Activated naive CD4-positive, alpha-beta T cell treated with anti-CD3 and anti-CD28 coated beads, Interleukin-2, amount 10 ng/mL, durations not matched to agents 7 days and 5 days (primary cell): Measurements from ENCODE around the gene PAM16.

Experiments
- CTCF ChIA-PET: fragments of 350-600 bp; sonication (Branson Sonifier 250); formaldehyde crosslinking; loops from one replicate; lab custom pipeline; 2021; ENCODE audit warnings: antibody characterized with exemption; lab: Charles Lee
- DNase-seq: peaks from one replicate; pipeline ENCODE4 v3.0.0-alpha.2; 2020
- H3K27ac Mint-ChIP-seq: one replicate; pipeline ENCODE4 v1.8.0; 2021; ENCODE audit warnings: mild to moderate bottlenecking, moderate library complexity, mixed read lengths
- H3K27me3 Mint-ChIP-seq: one replicate; pipeline ENCODE4 v1.8.0; 2021; ENCODE audit warnings: mild to moderate bottlenecking, mixed read lengths
- H3K36me3 Mint-ChIP-seq: one replicate; pipeline ENCODE4 v1.8.0; 2021; ENCODE audit warnings: mixed read lengths
- H3K4me1 Mint-ChIP-seq: one replicate; pipeline ENCODE4 v1.8.0; 2021; ENCODE audit warnings: mixed read lengths
- H3K4me3 Mint-ChIP-seq: one replicate; pipeline ENCODE4 v1.8.0; 2021; ENCODE audit warnings: mild to moderate bottlenecking, moderate library complexity, mixed read lengths
- H3K9me3 Mint-ChIP-seq: one replicate; pipeline ENCODE4 v1.8.0; 2021; ENCODE audit warnings: mixed read lengths

The PAM16 gene

GRCh38 chr16:4323071-4323844 is 27.9 kb downstream of the PAM16 start:
- H3K36me3 Mint-ChIP-seq, result no peaks in the 10 kb centered on the region
- H3K27ac Mint-ChIP-seq, result no peak overlapping the region
- no peak for DNase-seq
- H3K27me3 Mint-ChIP-seq, result peaks cover 58% of the 10 kb centered on the region
- CTCF ChIA-PET, result interaction anchor here (0.6 kb wide), 1 partner anchor 12 kb away, joined by 3 read pairs; no protein-coding TSS in a partner anchor
- no peaks in the 10 kb centered on the region for H3K9me3 Mint-ChIP-seq
- no peak overlapping the region for H3K4me3 Mint-ChIP-seq
- peaks cover 10% of the 10 kb centered on the region for H3K4me1 Mint-ChIP-seq

GRCh38 chr16:4322121-4323052 is 28.7 kb downstream of the PAM16 start:
- CTCF ChIA-PET, result interaction anchor here (1.5 kb wide), 1 partner anchor 8 kb away, joined by 7 read pairs; no protein-coding TSS in a partner anchor
- H3K4me1 Mint-ChIP-seq, result peaks cover 10% of the 10 kb centered on the region
- H3K27ac Mint-ChIP-seq, result no peak overlapping the region
- H3K4me3 Mint-ChIP-seq, result no peak overlapping the region
- H3K36me3 Mint-ChIP-seq, result no peaks in the 10 kb centered on the region
- H3K27me3 Mint-ChIP-seq, result peaks cover 60% of the 10 kb centered on the region
- no peak for DNase-seq
- H3K9me3 Mint-ChIP-seq, result no peaks in the 10 kb centered on the region

DNA sequence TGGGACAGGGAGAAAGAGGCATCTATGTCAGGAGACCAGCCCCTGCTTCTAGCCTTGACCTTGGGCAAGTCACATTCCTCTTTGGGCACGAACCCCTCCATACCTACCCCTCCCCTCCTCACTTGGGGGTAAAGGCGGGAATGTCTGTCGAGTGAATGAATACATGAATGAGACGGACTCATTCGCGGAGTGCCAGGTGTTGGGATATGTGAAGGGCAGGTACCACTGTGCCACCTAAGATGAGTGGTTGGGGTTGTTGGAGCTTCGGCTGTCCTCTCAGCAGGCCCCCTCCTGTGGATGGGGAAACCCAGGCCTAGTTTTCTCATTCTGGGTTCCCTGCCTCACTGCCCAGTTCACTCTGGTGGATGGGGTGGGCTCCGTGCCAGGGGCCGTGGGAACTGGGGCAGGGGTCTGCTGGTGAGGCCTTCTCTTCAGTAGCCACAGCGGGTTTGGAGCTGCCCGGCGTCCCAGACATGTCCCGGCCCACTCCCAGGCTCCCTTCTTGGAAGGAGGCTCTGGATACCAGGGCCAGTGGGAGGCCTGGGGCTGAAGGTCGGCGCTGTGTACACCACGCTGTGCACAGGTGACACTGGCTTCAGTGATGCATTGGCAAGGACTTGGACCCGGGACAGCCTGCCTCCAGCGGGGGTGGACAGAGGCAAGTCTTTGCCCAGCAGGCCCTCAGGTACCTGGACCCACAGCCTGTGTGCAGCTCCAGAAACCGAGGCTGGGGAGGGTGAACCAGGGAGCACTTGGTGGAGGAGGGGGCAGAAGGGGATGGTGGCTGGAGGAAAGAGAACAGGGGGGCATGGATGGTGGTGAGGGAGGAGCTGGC is 29.6 kb downstream of the PAM16 start:
- H3K36me3 Mint-ChIP-seq, result no peaks in the 10 kb centered on the region
- CTCF ChIA-PET, result interaction anchor here (1.5 kb wide), 1 partner anchor 9 kb away, joined by 7 read pairs; no protein-coding TSS in a partner anchor
- H3K27me3 Mint-ChIP-seq, result peaks cover 61% of the 10 kb centered on the region
- no peaks in the 10 kb centered on the region for H3K9me3 Mint-ChIP-seq
- no peak for DNase-seq
- peaks cover 10% of the 10 kb centered on the region for H3K4me1 Mint-ChIP-seq
- H3K4me3 Mint-ChIP-seq, result no peak overlapping the region
- no peak overlapping the region for H3K27ac Mint-ChIP-seq

DNA sequence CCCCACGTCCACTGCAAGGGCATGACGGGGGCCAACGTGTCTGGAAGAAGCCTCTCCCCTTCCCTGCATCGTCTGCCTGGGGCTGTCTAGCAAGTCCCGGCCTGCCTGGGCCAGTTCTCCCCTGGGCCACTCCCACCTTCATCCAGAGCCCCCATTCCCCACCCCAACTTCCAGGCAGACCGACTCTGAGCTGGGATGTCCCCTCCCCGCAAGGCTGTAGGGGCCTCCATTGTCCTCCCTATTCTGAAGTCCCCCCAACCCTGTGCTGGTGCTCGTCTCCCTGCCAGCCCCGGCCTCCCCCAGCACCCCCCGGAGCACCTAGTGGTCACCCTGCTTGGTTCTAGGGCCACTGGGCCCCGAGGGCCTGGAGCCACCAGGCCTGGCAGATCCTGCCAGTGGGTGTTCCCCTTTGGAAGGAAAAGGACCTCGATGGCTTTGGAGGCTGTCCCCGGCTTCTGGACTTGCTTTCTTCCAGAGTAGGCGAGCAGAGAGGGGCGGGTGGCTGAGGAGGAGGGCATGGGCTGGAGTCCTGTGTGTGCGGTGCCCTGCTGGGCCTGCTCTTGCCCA is 30.5 kb downstream of the PAM16 start:
- Mint-ChIP-seq H3K4me1 (peaks cover 7% of the 10 kb centered on the region), H3K9me3 (no peaks in the 10 kb centered on the region), H3K27ac (no peak overlapping the region), H3K27me3 (peaks cover 58% of the 10 kb centered on the region), H3K36me3 (no peaks in the 10 kb centered on the region), H3K4me3 (no peak overlapping the region)
- CTCF ChIA-PET, result interaction anchor here (1.0 to 1.5 kb wide), 2 partner anchors 10 to 11 kb away, joined by 3 to 7 read pairs; no protein-coding TSS in a partner anchor
- no peak for DNase-seq

- CTCF ChIA-PET, result interaction anchor here (0.8 to 1.9 kb wide), 3 partner anchors 10 to 83 kb away, joined by 3 to 5 read pairs (median 3); no protein-coding TSS in a partner anchor
- Mint-ChIP-seq H3K4me3 (no peak overlapping the region), H3K9me3 (no peaks in the 10 kb centered on the region), H3K36me3 (no peaks in the 10 kb centered on the region), H3K27me3 (peaks cover 61% of the 10 kb centered on the region), H3K4me1 (peaks cover 11% of the 10 kb centered on the region), H3K27ac (no peak overlapping the region)
- DNase-seq, result peak; percentile 74
Measured at GRCh38 chr16:4319454-4320421, 31.4 kb downstream of the PAM16 start.

- no peak overlapping the region for H3K27ac Mint-ChIP-seq
- CTCF ChIA-PET, result interaction anchor here (0.8 to 1.9 kb wide), 3 partner anchors 9 to 84 kb away, joined by 3 to 5 read pairs (median 4); no protein-coding TSS in a partner anchor
Measured at GRCh38 chr16:4318967-4319366, 32.2 kb downstream of the PAM16 start.

GRCh38 chr16:4318451-4318910 is 32.6 kb downstream of the PAM16 start:
- no peak for DNase-seq
- Mint-ChIP-seq H3K4me1 (peaks cover 18% of the 10 kb centered on the region), H3K27me3 (peaks cover 74% of the 10 kb centered on the region), H3K9me3 (no peaks in the 10 kb centered on the region), H3K4me3 (no peak overlapping the region), H3K36me3 (no peaks in the 10 kb centered on the region), H3K27ac (no peak overlapping the region)
- CTCF ChIA-PET, result interaction anchor here (1.4 to 1.9 kb wide), 2 partner anchors 8 to 13 kb away, joined by 4 to 5 read pairs; no protein-coding TSS in a partner anchor

More at GRCh38 chr16:4318967-4319366, 32.2 kb downstream of the PAM16 start:
- no peaks in the 10 kb centered on the region for H3K9me3 Mint-ChIP-seq
- H3K4me1 Mint-ChIP-seq, result peaks cover 18% of the 10 kb centered on the region
- DNase-seq, result no peak
- no peaks in the 10 kb centered on the region for H3K36me3 Mint-ChIP-seq
- peaks cover 69% of the 10 kb centered on the region for H3K27me3 Mint-ChIP-seq
- H3K4me3 Mint-ChIP-seq, result no peak overlapping the region

GRCh38 chr16:4317532-4318450 is 33.3 kb downstream of the PAM16 start:
- Mint-ChIP-seq H3K4me1 (peaks cover 18% of the 10 kb centered on the region), H3K4me3 (no peak overlapping the region), H3K36me3 (no peaks in the 10 kb centered on the region), H3K9me3 (no peaks in the 10 kb centered on the region), H3K27ac (no peak overlapping the region), H3K27me3 (peaks cover 81% of the 10 kb centered on the region)
- CTCF ChIA-PET, result interaction anchor here (1.4 to 1.9 kb wide), 2 partner anchors 8 to 14 kb away, joined by 4 to 5 read pairs; no protein-coding TSS in a partner anchor
- no peak for DNase-seq

- no peaks in the 10 kb centered on the region for H3K9me3 Mint-ChIP-seq
- H3K4me1 Mint-ChIP-seq, result peaks cover 18% of the 10 kb centered on the region
- no peak overlapping the region for H3K27ac Mint-ChIP-seq
- peaks cover 88% of the 10 kb centered on the region for H3K27me3 Mint-ChIP-seq
- no peaks in the 10 kb centered on the region for H3K36me3 Mint-ChIP-seq
- CTCF ChIA-PET, result interaction anchor here (0.6 kb wide), 1 partner anchor 220 kb away, joined by 3 read pairs; no protein-coding TSS in a partner anchor
- H3K4me3 Mint-ChIP-seq, result peak overlapping the region; percentile 33
- DNase-seq, result no peak
Measured at GRCh38 chr16:4316864-4317531, 34.1 kb downstream of the PAM16 start.

DNA sequence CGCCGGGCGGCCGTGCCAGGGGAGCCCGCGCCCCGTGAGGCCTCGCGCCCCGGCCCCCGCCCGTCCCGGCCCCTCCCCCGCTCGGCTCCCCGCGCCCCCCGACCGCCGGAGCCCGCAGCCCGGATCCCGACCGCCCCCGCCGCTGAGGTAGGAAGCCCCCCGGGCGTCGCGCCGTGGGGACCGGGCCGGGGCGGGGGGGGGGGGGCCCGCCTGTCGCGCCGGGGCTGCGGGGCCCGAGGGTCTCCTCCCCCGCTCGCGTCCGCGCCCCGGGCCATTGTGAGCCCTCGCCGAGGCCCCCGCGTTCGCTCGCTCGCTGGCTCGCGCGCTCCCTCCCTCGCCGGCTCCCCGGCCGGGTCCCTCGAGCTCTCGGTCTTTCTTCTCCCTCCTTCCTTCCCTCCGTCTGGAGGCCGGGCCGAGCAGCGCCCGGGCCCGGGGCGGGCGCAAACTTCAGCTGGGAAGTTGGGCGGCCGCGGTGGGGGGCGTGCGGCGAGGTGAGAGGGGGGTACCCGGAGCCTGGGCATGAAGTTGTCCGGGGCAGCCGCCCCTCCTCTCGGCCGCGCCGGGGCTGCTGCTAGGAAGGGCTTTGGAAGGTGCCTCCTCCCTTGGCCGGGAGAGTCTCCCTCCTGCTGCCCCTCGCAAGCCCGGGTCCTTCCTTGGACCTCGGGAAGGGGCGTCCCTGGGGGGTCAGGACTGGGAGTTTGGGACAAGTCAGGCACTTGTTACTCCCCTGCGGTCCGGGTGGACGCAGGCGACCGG is 34.8 kb downstream of the PAM16 start:
- Mint-ChIP-seq H3K9me3 (no peaks in the 10 kb centered on the region), H3K27me3 (peaks cover 92% of the 10 kb centered on the region), H3K4me3 (peak overlapping the region; percentile 33), H3K27ac (no peak overlapping the region), H3K36me3 (no peaks in the 10 kb centered on the region), H3K4me1 (peaks cover 18% of the 10 kb centered on the region)
- DNase-seq, result no peak
- CTCF ChIA-PET, result interaction anchor here (0.6 to 0.8 kb wide), 2 partner anchors 12 to 220 kb away, joined by 3 to 4 read pairs; no protein-coding TSS in a partner anchor
